T-helper 22 cell (primary cell): Measurements from ENCODE around the gene SEC11A.
"Not testable (repeated sequence)": the region's sequence is repeated elsewhere in the genome, so short reads cannot be mapped to it uniquely, and the experiment has no call there.

Experiments
- DNase-seq: peaks from one replicate; pipeline ENCODE4 v3.0.0-alpha.2; 2020; ENCODE audit warnings: low read depth

Gene SEC11A

GRCh38 chr15:84737005-84737404 is 21.1 kb upstream of the SEC11A start:
- DNase-seq = no peak

- peak; percentile 36 for DNase-seq
Observed at GRCh38 chr15:84736375-84736774, 20.4 kb upstream of the SEC11A start.

- not testable (repeated sequence) for DNase-seq
Observed at GRCh38 chr15:84735480-84736061, 19.6 kb upstream of the SEC11A start.

- peak; percentile 55 for DNase-seq
Observed at GRCh38 chr15:84734794-84735479, 19.0 kb upstream of the SEC11A start.

GRCh38 chr15:84731774-84732173 is 15.8 kb upstream of the SEC11A start:
- no peak for DNase-seq

- no peak for DNase-seq
Observed at GRCh38 chr15:84727429-84727828, 11.5 kb upstream of the SEC11A start.

GRCh38 chr15:84725001-84725491 is 9.1 kb upstream of the SEC11A start:
- no peak for DNase-seq

GRCh38 chr15:84722628-84723027 is 6.7 kb upstream of the SEC11A start:
- no peak for DNase-seq

GRCh38 chr15:84721371-84721770 is 5.4 kb upstream of the SEC11A start:
- DNase-seq = no peak

- DNase-seq = no peak
Observed at GRCh38 chr15:84715441-84716035, 401 bp downstream of the SEC11A start.

- DNase-seq = no peak
Observed at GRCh38 chr15:84714821-84715220, 1.1 kb downstream of the SEC11A start.

GRCh38 chr15:84714372-84714771 is 1.6 kb downstream of the SEC11A start:
- DNase-seq = no peak

- no peak for DNase-seq
Observed at GRCh38 chr15:84703808-84704207, 12.1 kb downstream of the SEC11A start.

GRCh38 chr15:84702961-84703482 is 12.9 kb downstream of the SEC11A start:
- no peak for DNase-seq

GRCh38 chr15:84699538-84700191 is 16.3 kb downstream of the SEC11A start:
- DNase-seq = no peak

- DNase-seq = no peak
Observed at GRCh38 chr15:84697236-84697990, 18.5 kb downstream of the SEC11A start.

GRCh38 chr15:84696757-84697156 is 19.2 kb downstream of the SEC11A start:
- no peak for DNase-seq

- DNase-seq = no peak
Observed at GRCh38 chr15:84690342-84690741, 25.6 kb downstream of the SEC11A start.

- no peak for DNase-seq
Observed at GRCh38 chr15:84689858-84690257, 26.1 kb downstream of the SEC11A start.

- not testable (repeated sequence) for DNase-seq
Observed at GRCh38 chr15:84686446-84686845, 29.5 kb downstream of the SEC11A start.

GRCh38 chr15:84685304-84685703 is 30.6 kb downstream of the SEC11A start:
- DNase-seq = peak; percentile 8

GRCh38 chr15:84684092-84684491 is 31.8 kb downstream of the SEC11A start:
- DNase-seq = no peak
